ENCODE results near the gene GALNT9.
"Not testable (repeated sequence)": the region's sequence is repeated elsewhere in the genome, so short reads cannot be mapped to it uniquely, and the experiment has no call there.

GALNT9 gene

DNA sequence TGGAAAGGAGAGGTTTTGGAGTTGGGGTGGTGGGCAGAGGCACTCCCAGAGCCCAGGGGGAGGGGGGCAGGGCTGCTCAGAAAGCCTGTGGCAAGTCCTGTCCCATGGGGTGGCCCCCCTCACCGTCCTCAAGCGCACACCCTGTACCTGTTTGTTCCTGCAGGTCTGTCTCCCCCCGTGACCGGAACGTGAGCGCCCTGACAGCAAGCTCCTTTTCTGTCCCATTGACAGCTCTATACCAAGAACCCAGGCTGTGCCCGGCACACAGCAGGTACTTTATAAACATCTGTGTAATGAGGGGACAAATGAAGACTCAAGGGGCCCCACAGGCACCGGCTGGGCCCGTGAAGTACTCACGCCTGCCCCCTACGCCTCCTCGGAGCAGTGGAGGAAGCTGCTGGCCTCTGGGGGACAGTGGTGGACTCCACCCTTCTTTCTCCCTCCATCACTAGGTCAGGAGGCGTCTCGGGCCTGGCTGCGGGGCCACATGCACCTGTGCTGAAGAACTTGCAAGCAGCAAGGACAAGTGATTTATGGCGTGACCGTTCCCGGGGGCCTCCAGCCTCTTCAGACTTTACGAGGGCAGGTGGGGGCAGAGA lies 65.8 kb downstream of the GALNT9 start:
- FAIRE-seq = no peak

DNA sequence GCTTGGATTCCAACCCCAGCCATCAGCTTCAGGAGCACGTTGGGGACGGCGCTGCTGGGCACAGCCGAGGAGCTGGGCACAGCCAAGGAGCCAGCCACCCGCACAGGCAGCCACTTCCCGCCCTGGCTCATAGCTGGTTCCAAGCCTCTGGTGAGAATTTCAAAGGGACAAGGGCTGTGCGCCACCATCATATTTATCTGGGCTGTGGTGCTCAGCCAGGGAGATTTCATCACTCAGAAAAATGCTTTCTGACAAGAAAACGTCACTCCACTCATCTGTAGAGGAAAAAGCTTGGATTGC lies 66.4 kb downstream of the GALNT9 start:
- FAIRE-seq = no peak

DNA sequence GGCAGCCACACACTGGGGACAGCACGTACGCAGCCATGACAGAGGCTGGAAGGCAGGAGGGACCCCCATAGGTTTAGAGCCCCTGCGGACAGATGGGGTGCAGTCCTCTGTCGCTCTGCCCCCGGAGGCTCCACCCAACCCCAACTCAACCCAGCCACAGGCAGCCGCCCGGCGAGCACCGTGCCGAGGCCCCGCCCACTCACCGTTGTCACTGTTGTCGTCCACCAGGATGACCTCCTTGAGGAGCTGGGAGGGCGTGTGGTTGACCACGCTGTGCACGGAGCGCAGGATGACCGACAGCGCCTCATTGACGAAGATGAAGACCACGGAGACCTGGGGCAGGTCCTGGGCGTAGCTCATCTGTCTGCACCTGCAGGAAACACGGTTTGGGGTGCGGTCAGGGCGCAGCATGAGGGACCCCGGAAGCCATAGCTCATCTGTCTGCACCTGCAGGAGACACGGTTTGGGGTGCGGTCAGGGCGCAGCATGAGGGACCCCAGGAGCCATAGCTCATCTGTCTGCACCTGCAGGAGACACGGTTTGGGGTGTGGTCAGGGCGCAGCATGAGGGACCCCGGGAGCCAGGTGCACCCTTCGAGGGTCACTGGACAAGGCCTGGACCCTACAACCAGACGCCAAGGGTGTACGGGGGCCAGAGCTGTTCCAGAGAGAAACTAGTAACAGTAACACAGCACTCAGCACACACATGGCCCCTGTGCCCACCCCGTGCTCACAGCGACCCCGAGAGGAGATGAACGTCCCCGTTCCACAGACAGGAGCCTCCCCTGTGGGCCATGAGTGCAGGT lies 66.9 kb downstream of the GALNT9 start:
- no peak for FAIRE-seq

DNA sequence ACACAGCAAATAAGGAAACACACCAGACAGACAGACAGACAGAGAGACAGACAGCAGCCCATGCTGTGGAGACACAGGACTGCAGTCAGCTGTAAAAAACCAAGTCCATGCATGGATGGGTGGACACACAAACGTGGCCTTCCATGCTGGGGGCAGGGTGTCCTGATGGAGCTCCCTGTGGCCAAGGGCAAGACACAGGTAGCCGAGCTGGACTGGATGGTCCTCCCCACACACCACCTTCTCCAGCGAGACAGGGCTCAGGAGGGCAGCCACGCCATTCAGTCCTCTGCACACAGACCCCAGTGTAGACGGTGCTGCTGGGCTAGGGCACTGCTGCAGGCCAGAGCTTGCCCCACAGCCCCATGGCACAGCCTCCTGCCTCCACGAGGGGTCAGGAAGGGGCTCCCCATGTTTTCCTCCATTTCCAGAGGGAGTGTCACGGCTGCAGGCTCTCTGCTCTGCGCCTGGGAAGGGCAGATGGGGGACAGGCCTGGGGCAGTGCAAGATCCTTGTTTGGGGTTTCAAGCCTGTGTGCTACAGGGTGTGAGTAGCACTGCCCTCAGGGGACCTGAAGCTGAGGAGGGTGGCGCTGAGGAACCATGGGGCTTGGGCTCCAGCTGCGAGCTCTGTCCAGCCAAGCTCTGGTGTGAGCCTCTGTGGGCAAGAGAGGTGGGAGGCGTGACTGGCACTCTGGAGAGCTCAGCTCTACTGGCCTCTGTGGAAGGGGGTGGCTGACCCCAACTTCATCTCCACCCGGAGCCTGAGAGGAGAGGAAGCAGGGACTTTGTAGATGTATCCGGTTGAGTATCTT lies 67.9 kb downstream of the GALNT9 start:
- FAIRE-seq = no peak

DNA sequence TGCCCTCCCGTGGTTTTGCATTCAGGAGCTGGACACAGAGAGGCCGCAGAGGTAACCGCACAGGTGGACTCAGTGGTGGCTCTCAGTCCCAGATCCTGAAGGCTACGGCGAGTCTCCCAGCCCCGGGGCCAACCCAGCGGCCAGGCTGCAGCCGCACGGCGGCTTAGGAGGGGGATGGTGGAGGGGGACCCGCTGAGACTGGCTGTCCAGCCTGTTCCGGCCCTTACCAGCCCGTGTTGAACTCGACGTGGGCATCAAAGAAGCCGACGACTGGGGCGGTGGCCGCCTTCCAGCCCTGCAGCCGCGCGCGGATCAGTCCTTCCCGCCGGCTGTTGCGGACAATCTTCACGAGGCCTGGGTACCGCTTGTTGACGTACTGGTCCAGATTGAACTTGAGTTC lies 68.7 kb downstream of the GALNT9 start:
- no peak for FAIRE-seq

DNA sequence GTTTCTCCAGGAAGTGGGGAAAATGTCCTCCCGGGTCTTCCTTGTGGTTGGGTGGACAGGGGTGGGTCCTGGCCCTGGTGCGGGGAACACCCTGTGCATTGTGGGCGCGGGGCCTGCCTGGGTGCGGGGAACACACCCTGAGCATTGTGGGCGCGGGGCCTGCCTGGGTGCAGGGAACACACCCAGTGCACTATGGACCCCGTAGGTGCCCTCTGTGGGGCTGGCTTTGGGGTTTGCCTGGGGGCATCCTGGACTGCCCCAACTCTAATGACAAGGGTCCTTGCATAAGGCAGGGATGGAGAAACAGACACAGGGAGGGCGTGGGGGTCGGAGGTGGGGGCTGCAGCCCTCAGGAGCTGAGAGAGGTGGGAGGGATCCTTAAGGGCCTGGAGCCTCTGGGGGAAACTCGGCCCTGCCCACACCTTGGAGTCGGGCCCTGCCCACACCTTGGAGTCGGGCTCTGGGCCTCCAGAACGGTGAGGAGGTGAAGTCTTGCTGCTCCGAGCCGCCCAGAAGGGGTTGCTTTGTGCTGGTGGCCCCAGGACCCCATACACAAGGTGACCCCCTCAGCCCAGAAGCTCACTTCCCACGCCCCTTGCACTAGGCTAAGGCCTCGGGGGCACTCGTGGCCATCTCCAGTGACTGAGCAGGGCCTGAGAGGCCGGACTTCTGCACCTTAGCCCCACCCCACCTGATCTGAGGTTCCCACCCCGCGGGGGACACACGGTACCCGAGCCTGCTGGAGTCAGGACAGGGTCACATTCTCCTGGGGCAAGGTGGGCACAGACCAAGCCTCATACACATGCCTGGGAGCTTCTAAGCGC lies 69.3 kb downstream of the GALNT9 start:
- no peak for FAIRE-seq

DNA sequence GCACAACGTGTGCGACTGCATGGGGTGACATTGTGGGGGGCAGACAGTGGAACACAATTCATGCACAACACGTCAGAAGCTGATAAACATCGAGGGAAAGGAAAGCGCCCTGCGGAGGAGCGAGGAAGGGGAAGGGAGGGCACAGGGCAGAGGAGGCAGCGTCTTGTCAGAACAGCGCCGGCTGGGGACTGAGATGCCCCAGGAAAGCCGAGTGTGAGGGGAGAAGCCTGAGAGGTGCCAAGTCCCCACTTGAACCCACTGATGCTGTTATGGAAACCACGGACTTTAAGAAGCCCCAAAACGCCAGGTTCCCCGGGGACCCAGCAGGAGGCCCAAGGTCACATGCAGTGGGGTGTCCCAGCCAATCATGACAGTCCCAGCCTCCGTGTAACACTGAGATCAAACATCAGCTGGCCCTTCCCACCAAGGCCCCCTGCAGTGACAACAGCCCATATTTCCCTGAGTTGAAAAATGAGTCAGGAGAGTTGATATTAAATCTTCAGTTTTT lies 70.0 kb downstream of the GALNT9 start:
- FAIRE-seq = no peak

DNA sequence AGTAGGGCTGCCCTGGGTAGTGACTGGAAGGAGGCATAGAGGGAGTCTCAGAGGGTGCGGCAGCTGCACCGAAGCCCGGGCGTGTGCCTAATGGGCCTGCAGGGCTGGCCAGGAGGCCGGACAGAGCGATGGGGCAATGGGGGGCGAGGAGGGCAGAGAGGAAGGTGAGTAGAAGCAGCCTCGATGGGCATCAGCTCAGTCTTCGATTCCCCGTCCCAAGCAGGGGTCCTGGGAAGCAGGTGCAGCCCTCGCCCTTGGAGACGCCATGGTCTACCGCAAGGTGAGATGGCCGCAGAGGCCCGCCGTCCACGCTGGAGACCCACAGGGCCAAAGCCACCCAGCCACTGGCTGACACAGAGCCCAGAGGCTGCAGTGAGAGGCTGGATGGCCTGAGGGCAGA lies 70.8 kb downstream of the GALNT9 start:
- FAIRE-seq = no peak

DNA sequence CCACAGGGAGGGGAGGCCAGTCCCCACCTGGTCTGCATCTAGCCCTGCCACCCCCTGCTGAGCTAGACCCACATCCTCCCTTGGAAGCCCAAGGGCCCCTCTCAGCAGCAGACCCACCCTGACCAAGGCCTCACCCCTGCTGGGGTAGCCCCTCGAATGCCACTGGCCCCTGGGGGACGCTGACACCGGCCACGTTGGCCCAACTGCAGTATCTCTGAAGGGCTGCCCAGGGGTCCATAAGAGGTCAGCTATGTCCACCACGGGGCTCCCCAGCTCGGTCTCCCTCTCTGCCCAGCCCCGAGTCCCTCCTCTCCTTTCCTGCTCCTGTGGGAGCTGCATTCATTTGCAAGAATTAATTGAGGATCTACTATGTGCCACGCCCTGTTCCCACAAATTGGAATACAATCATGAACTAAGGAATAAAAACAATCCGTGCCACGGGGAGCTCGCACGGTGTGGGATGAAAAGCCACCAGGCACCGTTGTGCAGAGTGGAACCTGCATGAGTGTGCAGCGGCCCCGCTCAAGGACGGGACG lies 71.4 kb downstream of the GALNT9 start:
- FAIRE-seq = no peak

DNA sequence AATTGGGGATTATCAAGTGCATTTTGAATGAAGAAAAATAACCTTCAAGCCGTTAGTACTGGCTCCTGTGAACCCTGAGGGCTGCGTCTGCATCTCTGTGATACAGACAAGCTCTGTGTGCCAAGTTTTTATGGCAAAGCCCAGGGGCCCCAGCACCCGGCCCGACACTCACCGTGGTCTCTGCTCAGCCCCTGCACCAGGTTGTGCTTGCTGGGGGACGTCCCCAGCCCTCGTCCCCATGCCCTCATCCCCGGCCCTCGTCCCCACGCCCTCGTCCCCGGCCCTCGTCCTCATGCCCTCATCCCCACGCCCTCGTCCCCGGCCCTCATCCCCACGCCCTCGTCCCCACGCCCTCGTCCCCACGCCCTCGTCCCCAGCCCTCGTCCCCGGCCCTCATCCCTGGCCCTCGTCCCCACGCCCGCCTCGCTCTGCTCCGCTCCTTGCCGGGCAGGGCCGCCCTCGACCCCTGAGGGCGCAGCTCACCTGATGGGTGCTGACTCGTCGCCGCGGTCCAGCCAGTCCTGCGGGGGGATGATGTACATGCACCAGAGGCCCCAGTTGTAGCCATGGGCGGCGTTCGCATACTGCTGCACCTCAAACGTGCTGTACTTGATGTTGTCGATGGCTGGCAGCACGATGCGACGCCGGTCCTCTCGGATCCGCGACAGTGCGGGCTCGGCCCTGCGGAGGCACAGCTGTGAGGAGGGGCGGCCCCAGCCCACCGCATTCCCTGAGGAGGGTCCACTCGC lies 72.0 kb downstream of the GALNT9 start:
- no peak for FAIRE-seq

DNA sequence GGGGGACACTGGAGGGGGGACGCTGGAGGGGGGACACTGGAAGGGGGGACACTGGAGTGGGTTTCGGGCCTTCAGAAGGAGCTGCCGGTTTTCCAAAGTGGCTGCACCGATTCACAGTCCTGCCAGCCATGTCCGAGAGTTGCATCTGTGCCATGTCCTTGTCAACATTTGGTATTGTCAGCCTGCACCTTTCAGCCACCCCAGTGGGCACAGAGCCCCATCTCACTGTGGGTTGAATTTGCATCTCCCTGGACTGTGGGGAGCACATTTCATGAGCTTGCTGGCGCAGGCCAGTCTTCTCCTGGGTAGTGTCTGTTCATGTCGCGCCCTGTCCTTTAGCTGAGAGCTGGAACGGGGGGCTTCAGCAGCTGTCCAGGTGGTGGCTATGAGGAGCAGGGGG lies 72.7 kb downstream of the GALNT9 start:
- no peak for FAIRE-seq

DNA sequence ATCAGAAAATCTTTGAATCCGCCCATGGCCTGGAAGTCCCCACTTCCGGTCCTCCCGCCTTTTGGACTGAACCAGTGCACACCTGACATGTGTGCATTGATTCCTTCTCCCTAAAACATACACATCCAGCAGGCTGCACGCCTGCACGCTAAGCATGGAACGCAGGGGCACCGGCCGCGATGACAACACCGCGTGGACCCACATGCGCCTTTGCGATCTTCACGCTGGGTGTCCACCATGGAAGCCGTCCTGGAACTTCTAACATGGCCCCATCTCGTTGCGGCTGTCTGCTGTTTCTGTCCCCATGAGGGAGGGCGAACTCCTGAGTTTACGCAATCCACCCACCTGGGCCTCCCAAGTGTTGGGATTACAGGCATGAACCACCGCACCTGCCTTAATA lies 73.7 kb downstream of the GALNT9 start:
- no peak for FAIRE-seq

DNA sequence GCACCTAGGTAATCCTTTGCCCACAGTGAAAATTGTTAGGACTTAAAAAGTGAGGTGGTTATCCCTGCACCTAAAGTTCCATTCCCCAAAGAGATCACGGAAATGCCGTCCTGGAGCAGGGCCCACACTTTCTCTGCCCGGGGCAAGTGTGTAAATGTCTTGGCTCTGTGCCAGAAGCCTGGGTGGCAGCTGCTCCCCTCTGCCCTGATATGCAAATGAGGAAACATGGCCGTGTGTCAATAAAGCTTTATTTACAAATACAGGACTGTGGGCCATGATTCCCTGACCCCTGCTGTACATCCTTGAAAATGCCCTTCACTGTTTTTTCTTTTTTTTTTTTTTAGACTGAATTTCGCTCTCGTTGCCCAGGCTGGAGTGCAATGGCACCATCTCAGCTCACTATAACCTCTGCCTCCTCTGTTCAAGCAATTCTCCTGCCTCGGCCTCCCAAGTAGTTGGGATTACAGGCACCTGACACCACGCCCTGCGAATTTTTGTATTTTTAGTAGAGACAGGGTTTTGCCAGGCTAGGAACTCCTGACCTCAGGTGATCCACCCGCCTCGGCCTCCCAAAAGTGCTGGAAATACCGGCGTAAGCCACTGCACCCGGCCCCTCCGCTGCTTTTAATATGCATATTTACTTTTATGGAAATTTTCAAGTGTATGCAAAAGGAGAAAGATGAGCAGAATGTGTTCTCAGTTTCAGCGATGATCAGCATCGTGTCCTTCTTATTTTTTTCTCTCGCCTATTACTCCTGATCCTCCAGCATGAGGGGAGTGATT lies 75.5 kb downstream of the GALNT9 start:
- FAIRE-seq = no peak

DNA sequence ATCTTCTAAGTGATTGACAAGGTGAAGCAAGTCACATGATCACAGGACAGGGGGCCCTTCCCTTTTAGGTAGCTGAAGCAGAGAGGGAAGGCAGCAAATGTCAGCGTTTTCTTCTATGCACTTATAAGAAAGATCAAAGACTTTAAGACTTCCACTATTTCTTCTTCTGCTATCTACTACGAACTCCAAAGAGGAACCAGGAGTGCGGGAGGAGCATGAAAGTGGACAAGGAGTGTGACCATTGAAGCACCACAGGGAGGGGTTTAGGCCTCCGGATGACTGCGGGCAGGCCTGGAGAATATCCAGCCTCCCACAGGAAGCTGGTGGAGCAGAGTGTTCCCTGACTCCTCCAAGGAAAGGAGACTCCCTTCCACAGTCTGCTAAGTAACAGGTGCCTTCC lies 76.4 kb downstream of the GALNT9 start:
- not testable (repeated sequence) for FAIRE-seq

DNA sequence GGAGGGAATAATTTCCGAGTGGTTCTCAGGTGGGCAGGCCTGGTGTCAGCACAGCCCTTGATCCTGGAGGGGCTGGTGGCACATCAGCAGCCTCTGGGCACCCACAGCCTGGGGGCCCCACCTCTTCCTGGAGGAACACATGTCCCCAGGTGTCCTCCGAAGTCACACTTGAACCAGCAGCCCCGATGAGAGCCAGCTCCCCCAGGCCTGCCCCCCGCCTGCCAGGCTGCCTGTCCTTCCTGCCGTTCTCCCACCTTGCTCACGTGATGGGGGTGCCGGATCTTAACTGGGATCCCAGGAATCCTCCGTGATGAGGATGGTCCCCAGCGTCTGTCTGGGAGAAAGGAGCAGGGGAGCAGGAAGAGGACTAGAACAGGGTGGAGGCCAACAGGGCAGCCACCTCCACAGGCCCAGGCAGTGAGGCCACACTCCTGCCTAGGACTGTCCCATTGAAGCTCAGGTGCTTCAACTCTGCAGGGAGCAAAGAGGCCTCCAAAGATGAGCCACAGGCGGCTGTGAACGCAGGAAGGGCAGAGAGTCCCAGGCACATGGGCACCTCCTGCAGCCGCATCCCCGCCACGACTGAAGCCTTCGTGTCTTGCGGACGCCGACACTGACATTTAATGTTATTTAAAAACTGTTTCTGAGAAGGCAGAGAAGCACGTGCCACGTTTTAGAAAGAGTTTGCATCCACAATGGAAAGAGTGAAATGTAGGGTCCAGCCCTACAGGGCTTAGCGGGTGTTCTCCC lies 77.5 kb downstream of the GALNT9 start:
- no peak for FAIRE-seq

DNA sequence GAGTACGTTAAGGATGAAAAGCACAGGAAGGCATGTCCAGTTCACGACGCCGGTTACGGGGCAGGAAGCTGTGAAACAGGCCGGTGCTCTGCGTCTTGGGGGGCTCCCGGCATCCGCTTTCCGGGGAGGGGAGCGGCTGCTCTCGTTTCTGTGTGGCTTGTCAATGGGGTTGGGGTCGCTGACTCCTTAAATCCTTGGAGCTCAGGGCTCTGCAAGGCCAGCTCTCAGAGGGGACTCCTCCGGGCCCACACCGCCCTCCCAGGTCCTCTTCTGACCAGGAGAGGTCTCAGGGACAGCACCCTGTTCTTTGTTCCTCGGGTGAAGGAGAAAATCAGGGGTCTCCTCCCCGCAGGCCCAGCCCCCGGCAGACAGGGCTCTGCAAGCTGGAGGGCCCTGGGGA lies 78.1 kb downstream of the GALNT9 start:
- no peak for FAIRE-seq

DNA sequence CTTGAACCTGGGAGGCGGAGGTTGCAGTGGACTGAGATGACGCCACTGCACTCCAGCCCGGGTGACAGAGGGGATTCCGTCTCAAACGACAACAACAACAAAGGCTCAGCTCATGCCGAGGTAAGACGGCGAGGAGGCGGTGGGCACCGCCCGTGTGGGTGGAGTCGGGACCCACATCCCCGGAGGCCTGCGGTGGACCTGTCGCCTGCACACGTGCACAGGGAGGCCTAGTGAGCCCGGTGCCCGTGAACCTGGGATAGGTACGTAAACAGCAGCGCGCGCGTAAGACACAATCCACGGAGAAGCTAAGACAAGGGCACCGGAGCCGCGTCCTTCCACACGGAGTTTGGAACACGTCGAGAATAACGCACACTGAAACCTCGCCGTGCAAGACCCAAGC lies 78.7 kb downstream of the GALNT9 start:
- no peak for FAIRE-seq

DNA sequence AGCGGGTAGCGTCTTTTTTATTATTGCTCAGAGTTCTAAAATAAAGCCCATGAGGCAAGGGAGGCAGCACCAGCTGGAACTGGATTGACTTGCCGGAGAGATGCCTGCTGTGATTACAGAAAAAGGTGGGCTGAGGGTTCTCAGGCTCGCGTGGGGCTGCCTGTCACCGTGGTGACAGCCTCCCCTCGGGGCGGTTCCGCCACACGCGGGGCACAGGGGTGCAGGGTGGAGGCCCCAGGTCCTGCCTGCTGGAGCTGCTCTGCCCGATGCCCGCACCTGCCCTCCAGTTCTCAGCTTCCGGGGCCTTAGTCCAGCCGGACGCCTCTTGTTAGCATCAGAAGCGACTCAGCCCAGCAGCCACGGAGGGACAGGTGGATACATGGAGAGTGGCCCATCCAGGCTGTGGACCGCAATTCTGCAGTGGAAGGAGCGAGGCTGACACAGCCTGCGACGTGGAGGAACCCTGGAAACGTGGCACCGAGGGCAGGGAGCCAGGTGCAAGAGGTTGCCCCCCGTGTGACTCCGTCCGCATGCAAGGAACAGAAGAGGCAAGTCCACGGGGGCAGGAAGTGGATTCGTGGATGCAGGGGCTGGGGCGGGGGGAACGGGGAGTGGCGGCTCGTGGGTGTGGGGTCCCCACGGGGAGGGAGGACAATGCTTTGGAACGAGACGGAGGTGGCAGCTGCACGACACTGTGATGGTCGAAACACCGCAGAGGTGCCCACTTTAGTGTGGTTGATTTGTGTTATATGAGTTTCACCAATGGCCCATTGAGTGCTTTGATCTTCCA lies 79.5 kb downstream of the GALNT9 start:
- no peak for FAIRE-seq

DNA sequence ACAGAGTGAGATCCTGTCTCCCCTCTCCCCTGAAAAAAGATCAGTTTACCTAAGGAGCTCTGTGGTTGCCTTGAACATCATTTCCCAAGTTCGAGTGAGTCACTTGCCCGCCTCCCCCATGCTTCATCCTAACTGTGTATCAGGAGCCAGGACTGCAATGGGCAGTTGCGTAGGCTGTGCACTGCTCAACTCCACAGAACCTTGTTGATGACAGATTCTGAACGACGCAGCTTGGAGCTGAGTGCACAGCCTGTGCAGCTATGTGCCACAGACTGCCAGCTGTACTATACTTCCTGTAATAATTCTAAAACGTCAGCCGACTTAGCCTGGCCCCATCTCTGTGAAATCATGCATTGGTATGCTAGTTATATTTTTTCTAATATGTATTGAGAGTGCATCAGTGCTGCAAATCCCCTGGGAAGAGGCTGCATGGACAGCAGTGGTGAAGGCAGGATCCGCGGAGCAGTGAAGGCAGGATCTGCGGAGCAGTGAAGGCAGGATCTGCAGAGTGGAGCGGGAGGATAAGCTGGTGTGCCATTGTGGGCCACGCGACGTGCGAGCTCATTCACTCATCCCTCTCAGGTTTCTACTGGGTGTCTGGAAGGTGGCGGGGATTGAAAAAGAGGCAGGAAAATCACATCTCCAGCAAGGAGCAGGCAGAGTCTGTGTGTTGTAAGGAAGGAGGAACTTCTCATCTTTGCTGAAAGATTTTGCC lies 80.8 kb downstream of the GALNT9 start:
- FAIRE-seq = no peak
